Effector memory CD4-positive, alpha-beta T cell (primary cell): Measurements from ENCODE around the gene PRDM2.

Experiments
- DNase-seq, 3 donors: peaks; one replicate each; pipeline ENCODE4 v3.0.0-alpha.2; 2020
- H3K27ac ChIP-seq: 2 replicates; pipeline ENCODE4 v1.7.0; 2013; ENCODE audit warnings: mild to moderate bottlenecking, low read length, moderate library complexity; ENCODE audit not compliant: insufficient read depth, poor library complexity, severe bottlenecking
- H3K27me3 ChIP-seq: replicated peaks from 2 replicates; pipeline ENCODE4 v1.7.0; 2013; ENCODE audit warnings: mild to moderate bottlenecking, low read length; ENCODE audit not compliant: insufficient read depth, control insufficient read depth, poor library complexity, severe bottlenecking
- H3K36me3 ChIP-seq: 2 replicates; pipeline ENCODE4 v1.7.0; 2013; ENCODE audit warnings: mild to moderate bottlenecking, low read length, moderate library complexity; ENCODE audit not compliant: control insufficient read depth, insufficient read depth
- H3K4me1 ChIP-seq: 2 replicates; pipeline ENCODE4 v1.7.0; 2013; ENCODE audit warnings: low read length, mild to moderate bottlenecking; ENCODE audit not compliant: control insufficient read depth, insufficient read depth, poor library complexity, severe bottlenecking
- H3K4me3 ChIP-seq: 2 replicates; pipeline ENCODE4 v1.7.0; 2013; ENCODE audit warnings: low read length, low read depth, mild to moderate bottlenecking; ENCODE audit not compliant: insufficient read depth, poor library complexity, severe bottlenecking
- H3K9me3 ChIP-seq: 2 replicates; pipeline ENCODE4 v1.7.0; 2013; ENCODE audit warnings: mild to moderate bottlenecking, low read length, moderate library complexity; ENCODE audit not compliant: control insufficient read depth

Gene PRDM2

DNA sequence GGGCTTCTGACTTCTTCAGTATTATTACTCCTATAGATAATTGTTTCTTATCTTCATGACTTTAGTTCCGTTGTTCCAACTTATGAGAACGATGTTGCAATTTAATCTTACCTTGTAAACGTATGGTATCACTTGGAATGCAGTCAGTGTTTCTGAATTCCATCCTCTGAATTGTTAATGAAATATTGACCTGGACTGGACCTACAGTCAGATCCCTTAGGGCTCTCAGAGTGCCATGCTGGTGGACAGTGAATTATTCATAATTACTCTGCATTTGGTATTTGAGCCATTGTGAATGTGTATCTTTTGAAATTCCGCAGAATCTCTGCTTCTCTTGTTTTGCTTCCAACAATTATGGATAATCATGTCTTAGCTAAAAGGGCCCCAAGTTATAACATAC, 72.3 kb downstream of the PRDM2 start:
- DNase-seq: no peak
- Histone ChIP-seq H3K9me3 (no peaks in the 10 kb centered on the region), H3K36me3 (peaks cover 27% of the 10 kb centered on the region), H3K4me1 (no peaks in the 10 kb centered on the region), H3K4me3 (no peak overlapping the region), H3K27me3 (no peaks in the 10 kb centered on the region), H3K27ac (no peak overlapping the region)

DNA sequence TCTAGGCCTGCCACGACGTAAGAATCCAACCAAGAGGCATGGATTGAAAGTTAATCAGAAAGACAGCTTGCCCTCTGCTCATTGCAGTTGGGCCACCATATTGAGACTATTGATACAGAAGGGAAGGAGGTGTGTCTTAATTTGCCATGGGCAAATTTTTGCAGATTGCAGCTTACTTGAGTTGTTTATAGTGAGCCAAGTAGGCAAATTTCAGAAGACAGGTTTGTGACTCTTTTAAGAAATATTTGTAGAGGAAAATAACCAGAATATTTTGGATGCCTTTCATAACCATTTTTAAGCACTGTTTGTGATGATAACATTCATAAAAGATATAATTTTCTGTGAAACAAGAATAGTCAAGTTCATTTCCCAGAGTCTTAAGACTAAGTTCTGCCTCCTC, 74.1 kb downstream of the PRDM2 start:
- peaks cover 46% of the 10 kb centered on the region for H3K36me3 ChIP-seq

GRCh38 chr1:13775459-13775858, 75.5 kb downstream of the PRDM2 start:
- Histone ChIP-seq H3K4me3 (no peak overlapping the region), H3K27me3 (no peaks in the 10 kb centered on the region), H3K9me3 (no peaks in the 10 kb centered on the region), H3K4me1 (no peaks in the 10 kb centered on the region), H3K27ac (no peak overlapping the region), H3K36me3 (peaks cover 59% of the 10 kb centered on the region)
- no peak for DNase-seq

More for the DNA sequence above, 74.1 kb downstream of the PRDM2 start:
- Histone ChIP-seq H3K9me3 (no peaks in the 10 kb centered on the region), H3K4me1 (no peaks in the 10 kb centered on the region), H3K27ac (no peak overlapping the region), H3K27me3 (no peaks in the 10 kb centered on the region), H3K4me3 (no peak overlapping the region)
- DNase-seq: no peak

- DNase-seq: no peak
- Histone ChIP-seq H3K4me1 (no peaks in the 10 kb centered on the region), H3K9me3 (no peaks in the 10 kb centered on the region), H3K27me3 (no peaks in the 10 kb centered on the region), H3K4me3 (no peak overlapping the region), H3K27ac (no peak overlapping the region), H3K36me3 (peaks cover 64% of the 10 kb centered on the region)
These were observed 75.9 kb downstream of the PRDM2 start for GRCh38 chr1:13775916-13776315.

- H3K9me3 ChIP-seq: no peaks in the 10 kb centered on the region
- H3K36me3 ChIP-seq: peaks cover 81% of the 10 kb centered on the region
- no peak overlapping the region for H3K4me3 ChIP-seq
- no peak for DNase-seq
- no peaks in the 10 kb centered on the region for H3K27me3 ChIP-seq
- H3K4me1 ChIP-seq: no peaks in the 10 kb centered on the region
- no peak overlapping the region for H3K27ac ChIP-seq
These were observed 78.4 kb downstream of the PRDM2 start for GRCh38 chr1:13778431-13778830.

GRCh38 chr1:13779930-13780329, 79.9 kb downstream of the PRDM2 start:
- H3K27ac ChIP-seq: no peak overlapping the region
- peaks cover 91% of the 10 kb centered on the region for H3K36me3 ChIP-seq

GRCh38 chr1:13780780-13781179, 80.8 kb downstream of the PRDM2 start:
- Histone ChIP-seq H3K36me3 (peaks cover 91% of the 10 kb centered on the region), H3K4me3 (no peak overlapping the region), H3K27me3 (no peaks in the 10 kb centered on the region), H3K4me1 (no peaks in the 10 kb centered on the region), H3K9me3 (no peaks in the 10 kb centered on the region), H3K27ac (no peak overlapping the region)
- DNase-seq: no peak

More at GRCh38 chr1:13779930-13780329, 79.9 kb downstream of the PRDM2 start:
- no peak for DNase-seq
- H3K9me3 ChIP-seq: no peaks in the 10 kb centered on the region
- no peak overlapping the region for H3K4me3 ChIP-seq
- H3K27me3 ChIP-seq: no peaks in the 10 kb centered on the region
- H3K4me1 ChIP-seq: no peaks in the 10 kb centered on the region

DNA sequence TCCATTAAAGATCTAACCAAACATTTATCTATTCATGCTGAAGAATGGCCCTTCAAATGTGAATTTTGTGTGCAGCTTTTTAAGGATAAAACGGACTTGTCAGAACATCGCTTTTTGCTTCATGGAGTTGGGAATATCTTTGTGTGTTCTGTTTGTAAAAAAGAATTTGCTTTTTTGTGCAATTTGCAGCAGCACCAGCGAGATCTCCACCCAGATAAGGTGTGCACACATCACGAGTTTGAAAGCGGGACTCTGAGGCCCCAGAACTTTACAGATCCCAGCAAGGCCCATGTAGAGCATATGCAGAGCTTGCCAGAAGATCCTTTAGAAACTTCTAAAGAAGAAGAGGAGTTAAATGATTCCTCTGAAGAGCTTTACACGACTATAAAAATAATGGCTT, 81.2 kb downstream of the PRDM2 start:
- Histone ChIP-seq H3K36me3 (peaks cover 87% of the 10 kb centered on the region), H3K4me3 (no peak overlapping the region), H3K27me3 (no peaks in the 10 kb centered on the region), H3K9me3 (no peaks in the 10 kb centered on the region), H3K27ac (no peak overlapping the region), H3K4me1 (no peaks in the 10 kb centered on the region)
- no peak for DNase-seq

DNA sequence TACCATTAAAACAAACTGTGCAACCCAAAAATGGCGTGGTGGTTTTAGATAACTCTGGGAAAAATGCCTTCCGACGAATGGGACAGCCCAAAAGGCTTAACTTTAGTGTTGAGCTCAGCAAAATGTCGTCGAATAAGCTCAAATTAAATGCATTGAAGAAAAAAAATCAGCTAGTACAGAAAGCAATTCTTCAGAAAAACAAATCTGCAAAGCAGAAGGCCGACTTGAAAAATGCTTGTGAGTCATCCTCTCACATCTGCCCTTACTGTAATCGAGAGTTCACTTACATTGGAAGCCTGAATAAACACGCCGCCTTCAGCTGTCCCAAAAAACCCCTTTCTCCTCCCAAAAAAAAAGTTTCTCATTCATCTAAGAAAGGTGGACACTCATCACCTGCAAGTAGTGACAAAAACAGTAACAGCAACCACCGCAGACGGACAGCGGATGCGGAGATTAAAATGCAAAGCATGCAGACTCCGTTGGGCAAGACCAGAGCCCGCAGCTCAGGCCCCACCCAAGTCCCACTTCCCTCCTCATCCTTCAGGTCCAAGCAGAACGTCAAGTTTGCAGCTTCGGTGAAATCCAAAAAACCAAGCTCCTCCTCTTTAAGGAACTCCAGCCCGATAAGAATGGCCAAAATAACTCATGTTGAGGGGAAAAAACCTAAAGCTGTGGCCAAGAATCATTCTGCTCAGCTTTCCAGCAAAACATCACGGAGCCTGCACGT, 82.1 kb downstream of the PRDM2 start:
- no peaks in the 10 kb centered on the region for H3K4me1 ChIP-seq
- H3K9me3 ChIP-seq: no peaks in the 10 kb centered on the region
- H3K27me3 ChIP-seq: no peaks in the 10 kb centered on the region
- H3K36me3 ChIP-seq: peaks cover 86% of the 10 kb centered on the region
- H3K27ac ChIP-seq: no peak overlapping the region
- no peak overlapping the region for H3K4me3 ChIP-seq
- DNase-seq: no peak

- H3K4me1 ChIP-seq: no peaks in the 10 kb centered on the region
- no peak overlapping the region for H3K27ac ChIP-seq
- no peak overlapping the region for H3K4me3 ChIP-seq
- no peaks in the 10 kb centered on the region for H3K27me3 ChIP-seq
- no peaks in the 10 kb centered on the region for H3K9me3 ChIP-seq
- peaks cover 83% of the 10 kb centered on the region for H3K36me3 ChIP-seq
- DNase-seq: no peak
These were observed 82.8 kb downstream of the PRDM2 start for GRCh38 chr1:13782634-13783360.
